ENCODE data around the gene ZNF557.
"Not testable (repeated sequence)": the region's sequence is repeated elsewhere in the genome, so short reads cannot be mapped to it uniquely, and the experiment has no call there.

Gene ZNF557

GRCh38 chr19:7058576-7058975, 10.9 kb upstream of the ZNF557 start, which contains the start of gene MBD3L3:
Gene MBD3L3, minus strand, starts transcription at chr19:7058676. Its CDS starts 71 bp downstream, at chr19:7058605.
- H3K4me1 ChIP-seq (ENCODE audit: control insufficient read depth in 1 of 2, insufficient read depth in 2 of 2, low read length in 2 of 2); DNase-seq; H3K79me2 ChIP-seq (ENCODE audit: control insufficient read depth, insufficient read depth, low read length, poor library complexity); H3K27ac ChIP-seq (ENCODE audit: low read depth, low read length); H3K36me3 ChIP-seq (ENCODE audit: control insufficient read depth in 1 of 2, insufficient read depth in 2 of 2, low read length in 2 of 2); H4K12ac ChIP-seq (ENCODE audit: low read depth, low read length); H3K9me3 ChIP-seq (ENCODE audit: insufficient read depth, low read depth, low read length); H2BK5ac ChIP-seq (ENCODE audit: low read depth, low read length, poor library complexity); H3K4me2 ChIP-seq (ENCODE audit: low read length); H2BK12ac ChIP-seq (ENCODE audit: low read length); H3K27me3 ChIP-seq (ENCODE audit: insufficient read depth, low read length); H2AK5ac ChIP-seq (ENCODE audit: low read length); H4K8ac ChIP-seq (ENCODE audit: low read depth, low read length); H2AFZ ChIP-seq (ENCODE audit: insufficient read depth, low read length, poor library complexity); H3K14ac ChIP-seq (ENCODE audit: low read length); H3K79me1 ChIP-seq (ENCODE audit: low read length); H3K4me3 ChIP-seq (ENCODE audit: low read depth, low read length); H3K9ac ChIP-seq (ENCODE audit: low read length); H4K91ac ChIP-seq (ENCODE audit: low read depth, low read length); H3K23ac ChIP-seq (ENCODE audit: low read length); H2BK120ac ChIP-seq (ENCODE audit: insufficient read depth, low read length, poor library complexity); H3K18ac ChIP-seq (ENCODE audit: low read length); H3K4ac ChIP-seq (ENCODE audit: low read depth, low read length): not testable (repeated sequence)
- no CpG with 5 or more reads among the region's 8 CpGs for WGBS (ENCODE audit: extremely low coverage, insufficient coverage, insufficient read length)

GRCh38 chr19:7059977-7060376, 9.5 kb upstream of the ZNF557 start:
- not testable (repeated sequence) for H3K79me2 ChIP-seq (ENCODE audit: control insufficient read depth, insufficient read depth, low read length, poor library complexity); H3K27me3 ChIP-seq (ENCODE audit: insufficient read depth, low read length); H3K4me1 ChIP-seq (ENCODE audit: control insufficient read depth in 1 of 2, insufficient read depth in 2 of 2, low read length in 2 of 2); H3K18ac ChIP-seq (ENCODE audit: low read length); DNase-seq; H3K4ac ChIP-seq (ENCODE audit: low read depth, low read length); H3K27ac ChIP-seq (ENCODE audit: low read depth, low read length); H2AFZ ChIP-seq (ENCODE audit: insufficient read depth, low read length, poor library complexity); H2BK12ac ChIP-seq (ENCODE audit: low read length); H3K14ac ChIP-seq (ENCODE audit: low read length); H2BK5ac ChIP-seq (ENCODE audit: low read depth, low read length, poor library complexity); H4K8ac ChIP-seq (ENCODE audit: low read depth, low read length); H4K12ac ChIP-seq (ENCODE audit: low read depth, low read length); H3K36me3 ChIP-seq (ENCODE audit: control insufficient read depth in 1 of 2, insufficient read depth in 2 of 2, low read length in 2 of 2); H3K4me3 ChIP-seq (ENCODE audit: low read depth, low read length); H2AK5ac ChIP-seq (ENCODE audit: low read length); H3K23ac ChIP-seq (ENCODE audit: low read length); H3K79me1 ChIP-seq (ENCODE audit: low read length); H2BK120ac ChIP-seq (ENCODE audit: insufficient read depth, low read length, poor library complexity); H3K4me2 ChIP-seq (ENCODE audit: low read length); H4K91ac ChIP-seq (ENCODE audit: low read depth, low read length); H3K9me3 ChIP-seq (ENCODE audit: insufficient read depth, low read depth, low read length); H3K9ac ChIP-seq (ENCODE audit: low read length)
- WGBS (ENCODE audit: extremely low coverage, insufficient coverage, insufficient read length) = no CpG with 5 or more reads among the region's 2 CpGs

GRCh38 chr19:7063339-7063738, 6.2 kb upstream of the ZNF557 start:
- Histone ChIP-seq H3K4me1 (ENCODE audit: control insufficient read depth in 1 of 2, insufficient read depth in 2 of 2, low read length in 2 of 2) (no peaks in the 10 kb centered on the region), H4K91ac (ENCODE audit: low read depth, low read length) (no peak overlapping the region), H3K79me1 (ENCODE audit: low read length) (no peaks in the 10 kb centered on the region), H4K8ac (ENCODE audit: low read depth, low read length) (no peak overlapping the region), H3K36me3 (ENCODE audit: control insufficient read depth in 1 of 2, insufficient read depth in 2 of 2, low read length in 2 of 2) (no peaks in the 10 kb centered on the region), H3K27me3 (ENCODE audit: insufficient read depth, low read length) (no peaks in the 10 kb centered on the region), H3K18ac (ENCODE audit: low read length) (no peak overlapping the region), H3K4me3 (ENCODE audit: low read depth, low read length) (no peak overlapping the region), H3K27ac (ENCODE audit: low read depth, low read length) (no peak overlapping the region), H3K79me2 (ENCODE audit: control insufficient read depth, insufficient read depth, low read length, poor library complexity) (no peaks in the 10 kb centered on the region), H2BK12ac (ENCODE audit: low read length) (no peak overlapping the region), H2AFZ (ENCODE audit: insufficient read depth, low read length, poor library complexity) (no peak overlapping the region), H4K12ac (ENCODE audit: low read depth, low read length) (no peak overlapping the region), H3K23ac (ENCODE audit: low read length) (no peak overlapping the region), H3K9ac (ENCODE audit: low read length) (no peak overlapping the region), H3K4ac (ENCODE audit: low read depth, low read length) (no peak overlapping the region), H3K4me2 (ENCODE audit: low read length) (no peak overlapping the region), H2BK120ac (ENCODE audit: insufficient read depth, low read length, poor library complexity) (no peak overlapping the region), H2BK5ac (ENCODE audit: low read depth, low read length, poor library complexity) (no peak overlapping the region), H3K9me3 (ENCODE audit: insufficient read depth, low read depth, low read length) (peaks cover 4% of the 10 kb centered on the region), H2AK5ac (ENCODE audit: low read length) (no peak overlapping the region), H3K14ac (ENCODE audit: low read length) (no peak overlapping the region)
- DNase-seq = no peak
- WGBS (ENCODE audit: extremely low coverage, insufficient coverage, insufficient read length) = no CpG with 5 or more reads among the region's 4 CpGs

DNA sequence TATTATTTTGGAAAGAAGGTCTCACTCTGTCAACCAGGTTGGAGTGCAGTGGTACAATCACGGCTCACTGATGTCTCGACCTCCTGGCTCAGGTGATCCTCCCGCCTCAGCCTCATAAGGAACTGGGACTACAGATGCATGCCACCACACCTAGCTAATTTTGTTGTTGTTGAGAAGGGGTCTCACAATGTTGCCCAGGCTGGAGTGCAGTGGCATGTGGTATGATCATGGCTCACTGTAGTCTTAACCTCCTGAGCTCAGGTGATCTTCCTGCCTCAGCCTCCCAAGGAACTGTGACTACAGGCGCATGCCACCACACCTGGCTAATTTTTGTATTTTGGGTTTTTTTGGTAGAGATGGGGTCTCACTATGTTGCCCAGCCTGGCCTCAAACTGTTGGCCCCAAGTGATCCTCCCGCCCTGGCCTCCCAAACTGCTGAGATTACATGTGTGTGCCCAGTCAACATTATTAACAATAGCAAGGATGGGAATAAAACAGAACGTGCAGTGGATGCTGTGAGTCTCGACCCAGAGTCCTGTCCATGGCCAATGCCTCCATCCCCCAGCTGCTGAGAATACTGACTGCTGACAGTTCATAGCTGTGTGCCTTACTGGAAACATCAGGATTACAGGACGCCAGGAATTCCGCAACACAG, 5.6 kb upstream of the ZNF557 start:
- no peak overlapping the region for H3K4me2 ChIP-seq (ENCODE audit: low read length)
- no peaks in the 10 kb centered on the region for H3K4me1 ChIP-seq (ENCODE audit: control insufficient read depth in 1 of 2, insufficient read depth in 2 of 2, low read length in 2 of 2)
- no peak overlapping the region for H3K9ac ChIP-seq (ENCODE audit: low read length)
- no peak overlapping the region for H2AFZ ChIP-seq (ENCODE audit: insufficient read depth, low read length, poor library complexity)
- H3K14ac ChIP-seq (ENCODE audit: low read length) = no peak overlapping the region
- H3K23ac ChIP-seq (ENCODE audit: low read length) = no peak overlapping the region
- no peak overlapping the region for H2BK12ac ChIP-seq (ENCODE audit: low read length)
- no peak overlapping the region for H2BK120ac ChIP-seq (ENCODE audit: insufficient read depth, low read length, poor library complexity)
- no peak overlapping the region for H4K91ac ChIP-seq (ENCODE audit: low read depth, low read length)
- WGBS (ENCODE audit: extremely low coverage, insufficient coverage, insufficient read length) = no CpG with 5 or more reads among the region's 9 CpGs
- no peak overlapping the region for H4K8ac ChIP-seq (ENCODE audit: low read depth, low read length)
- H2AK5ac ChIP-seq (ENCODE audit: low read length) = no peak overlapping the region
- no peak overlapping the region for H2BK5ac ChIP-seq (ENCODE audit: low read depth, low read length, poor library complexity)
- H4K12ac ChIP-seq (ENCODE audit: low read depth, low read length) = no peak overlapping the region
- no peaks in the 10 kb centered on the region for H3K27me3 ChIP-seq (ENCODE audit: insufficient read depth, low read length)
- no peaks in the 10 kb centered on the region for H3K79me2 ChIP-seq (ENCODE audit: control insufficient read depth, insufficient read depth, low read length, poor library complexity)
- H3K18ac ChIP-seq (ENCODE audit: low read length) = no peak overlapping the region
- no peak for DNase-seq
- no peaks in the 10 kb centered on the region for H3K36me3 ChIP-seq (ENCODE audit: control insufficient read depth in 1 of 2, insufficient read depth in 2 of 2, low read length in 2 of 2)
- H3K79me1 ChIP-seq (ENCODE audit: low read length) = no peaks in the 10 kb centered on the region
- no peak overlapping the region for H3K4me3 ChIP-seq (ENCODE audit: low read depth, low read length)
- peaks cover 4% of the 10 kb centered on the region for H3K9me3 ChIP-seq (ENCODE audit: insufficient read depth, low read depth, low read length)
- no peak overlapping the region for H3K27ac ChIP-seq (ENCODE audit: low read depth, low read length)
- H3K4ac ChIP-seq (ENCODE audit: low read depth, low read length) = no peak overlapping the region
